Nephron progenitor cell (in vitro differentiated cells): ENCODE data around the gene GYPC.

ENCODE experiments used
- DNase-seq: peaks from one replicate; pipeline ENCODE4 v3.0.0; 2021
- H3K27ac Mint-ChIP-seq: 2 replicates; pipeline ENCODE4 v1.8.0; 2021; ENCODE audit warnings: mild to moderate bottlenecking, moderate library complexity, mixed read lengths
- H3K27me3 Mint-ChIP-seq: 2 replicates; pipeline ENCODE4 v1.8.0; 2021; ENCODE audit warnings: mild to moderate bottlenecking, low read depth, mixed read lengths; ENCODE audit not compliant: poor library complexity
- H3K36me3 Mint-ChIP-seq: 2 replicates; pipeline ENCODE4 v1.8.0; 2021; ENCODE audit warnings: low read depth, mixed read lengths
- H3K4me1 Mint-ChIP-seq: 2 replicates; pipeline ENCODE4 v1.8.0; 2021; ENCODE audit warnings: mixed read lengths
- H3K4me3 Mint-ChIP-seq: 2 replicates; pipeline ENCODE4 v1.8.0; 2021; ENCODE audit warnings: mild to moderate bottlenecking, moderate library complexity, mixed read lengths
- H3K9me3 Mint-ChIP-seq: 2 replicates; pipeline ENCODE4 v1.8.0; 2021; ENCODE audit warnings: mild to moderate bottlenecking, moderate library complexity, mixed read lengths
- TF ChIP-seq, protein P1 (sequence below): fragments of 200-600 bp; sonication (generic); IDR thresholded peaks from 2 replicates; pipeline ENCODE4 v1.5.0; 2021; ENCODE audit warnings: antibody characterized with exemption

The GYPC gene

DNA sequence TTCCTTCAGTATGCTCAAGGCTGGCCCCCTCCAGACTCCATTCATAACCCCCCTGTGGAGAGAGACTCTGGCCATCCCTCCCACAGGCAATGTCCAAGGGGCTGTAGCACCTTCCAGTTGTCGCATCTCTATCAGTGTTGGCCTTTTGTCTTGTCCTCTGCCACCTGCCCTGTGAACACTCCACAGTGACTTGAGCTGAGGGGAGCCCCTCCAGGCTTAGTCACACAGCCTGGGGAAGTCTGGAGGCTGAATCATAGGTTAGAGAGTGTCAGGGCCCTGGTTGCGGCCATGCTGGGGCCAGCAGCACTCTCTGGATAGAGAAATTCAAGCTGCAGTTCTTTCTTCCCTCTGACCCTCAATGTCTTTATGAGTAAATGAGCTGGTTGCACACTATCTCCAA lies 64.7 kb downstream of the GYPC start:
- DNase-seq = no peak
- no peak overlapping the region for H3K27ac Mint-ChIP-seq
- peaks cover 7% of the 10 kb centered on the region for H3K36me3 Mint-ChIP-seq
- H3K4me3 Mint-ChIP-seq = no peak overlapping the region
- peaks cover 22% of the 10 kb centered on the region for H3K9me3 Mint-ChIP-seq
- H3K27me3 Mint-ChIP-seq = peaks cover 8% of the 10 kb centered on the region
- peaks cover 5% of the 10 kb centered on the region for H3K4me1 Mint-ChIP-seq
- TF ChIP-seq, protein P1, sequence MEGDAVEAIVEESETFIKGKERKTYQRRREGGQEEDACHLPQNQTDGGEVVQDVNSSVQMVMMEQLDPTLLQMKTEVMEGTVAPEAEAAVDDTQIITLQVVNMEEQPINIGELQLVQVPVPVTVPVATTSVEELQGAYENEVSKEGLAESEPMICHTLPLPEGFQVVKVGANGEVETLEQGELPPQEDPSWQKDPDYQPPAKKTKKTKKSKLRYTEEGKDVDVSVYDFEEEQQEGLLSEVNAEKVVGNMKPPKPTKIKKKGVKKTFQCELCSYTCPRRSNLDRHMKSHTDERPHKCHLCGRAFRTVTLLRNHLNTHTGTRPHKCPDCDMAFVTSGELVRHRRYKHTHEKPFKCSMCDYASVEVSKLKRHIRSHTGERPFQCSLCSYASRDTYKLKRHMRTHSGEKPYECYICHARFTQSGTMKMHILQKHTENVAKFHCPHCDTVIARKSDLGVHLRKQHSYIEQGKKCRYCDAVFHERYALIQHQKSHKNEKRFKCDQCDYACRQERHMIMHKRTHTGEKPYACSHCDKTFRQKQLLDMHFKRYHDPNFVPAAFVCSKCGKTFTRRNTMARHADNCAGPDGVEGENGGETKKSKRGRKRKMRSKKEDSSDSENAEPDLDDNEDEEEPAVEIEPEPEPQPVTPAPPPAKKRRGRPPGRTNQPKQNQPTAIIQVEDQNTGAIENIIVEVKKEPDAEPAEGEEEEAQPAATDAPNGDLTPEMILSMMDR = no peak

DNA sequence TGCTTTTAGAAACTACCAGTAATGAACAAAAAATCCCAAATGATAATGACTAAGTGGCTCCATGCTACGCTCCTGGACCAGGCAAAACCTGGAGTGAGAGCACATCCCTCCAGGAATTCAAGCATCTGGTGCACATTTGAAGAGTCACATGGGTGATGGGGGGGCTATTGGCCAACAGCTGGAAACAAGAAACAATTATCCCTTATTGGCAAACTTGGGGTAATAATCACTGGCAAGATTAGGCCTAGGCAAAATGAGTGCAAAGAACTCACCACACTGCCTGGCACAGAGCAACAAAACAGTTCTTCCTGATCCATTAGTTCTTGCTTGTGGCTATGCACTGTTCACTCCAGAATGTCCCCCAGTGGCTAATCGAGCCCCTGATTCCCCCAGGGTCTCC lies 66.1 kb downstream of the GYPC start:
- no peak overlapping the region for H3K27ac Mint-ChIP-seq
- H3K4me1 Mint-ChIP-seq = peaks cover 5% of the 10 kb centered on the region
- TF ChIP-seq, protein P1 = no peak
- no peak overlapping the region for H3K4me3 Mint-ChIP-seq
- DNase-seq = no peak
- peaks cover 37% of the 10 kb centered on the region for H3K9me3 Mint-ChIP-seq
- peaks cover 8% of the 10 kb centered on the region for H3K36me3 Mint-ChIP-seq
- H3K27me3 Mint-ChIP-seq = peaks cover 4% of the 10 kb centered on the region

DNA sequence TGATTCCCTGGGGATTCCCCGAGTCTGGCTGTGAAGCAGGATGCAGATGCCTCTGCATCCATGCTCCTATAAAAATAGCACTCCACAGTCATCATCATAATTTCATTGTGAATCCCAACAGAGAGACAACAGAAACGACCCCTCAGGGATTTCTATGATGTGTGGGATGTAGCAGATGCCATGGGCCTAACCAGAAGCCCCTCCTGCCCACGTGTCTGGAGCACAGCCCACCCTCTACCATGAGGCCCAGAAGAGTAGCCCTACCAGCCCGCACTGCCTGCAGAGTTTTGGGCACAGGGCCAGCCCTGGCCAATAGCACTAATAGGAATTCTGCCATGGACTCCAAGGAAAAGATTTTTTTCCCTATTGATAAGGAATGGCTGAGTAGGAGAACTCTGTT lies 66.6 kb downstream of the GYPC start:
- no peak overlapping the region for H3K4me3 Mint-ChIP-seq
- DNase-seq = no peak
- H3K4me1 Mint-ChIP-seq = peaks cover 5% of the 10 kb centered on the region
- no peak overlapping the region for H3K27ac Mint-ChIP-seq
- H3K9me3 Mint-ChIP-seq = peaks cover 39% of the 10 kb centered on the region
- TF ChIP-seq, protein P1 = no peak
- H3K36me3 Mint-ChIP-seq = peaks cover 8% of the 10 kb centered on the region
- peaks cover 4% of the 10 kb centered on the region for H3K27me3 Mint-ChIP-seq

DNA sequence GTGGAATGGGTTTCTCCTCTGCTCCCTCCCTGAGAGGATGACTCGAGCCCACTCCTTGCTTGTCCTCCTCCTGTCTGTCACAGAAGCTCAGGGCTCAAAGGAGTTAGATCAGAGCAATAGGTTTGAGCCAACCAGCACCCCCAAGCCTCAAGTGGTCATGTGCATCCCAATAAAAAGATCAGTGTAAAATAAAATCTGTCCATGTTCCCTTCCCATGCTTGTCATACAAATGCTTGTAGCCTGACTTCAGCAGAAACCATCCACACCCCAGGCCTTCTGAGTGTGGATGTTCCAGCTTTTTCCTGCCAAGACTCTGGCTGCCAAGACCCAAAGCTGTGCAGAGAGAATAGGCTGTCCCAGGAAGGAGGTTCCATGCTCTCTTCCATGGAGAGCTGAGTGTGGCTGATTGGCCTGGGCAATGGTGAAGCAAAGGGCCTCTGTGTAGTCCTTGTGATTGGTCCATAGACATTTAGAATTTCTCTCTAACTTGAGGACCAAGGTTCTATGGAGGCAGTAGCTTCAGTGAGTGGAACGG lies 67.4 kb downstream of the GYPC start:
- peaks cover 8% of the 10 kb centered on the region for H3K36me3 Mint-ChIP-seq
- no peaks in the 10 kb centered on the region for H3K4me1 Mint-ChIP-seq
- no peak overlapping the region for H3K27ac Mint-ChIP-seq
- TF ChIP-seq, protein P1 = no peak
- H3K9me3 Mint-ChIP-seq = peaks cover 39% of the 10 kb centered on the region
- peaks cover 4% of the 10 kb centered on the region for H3K27me3 Mint-ChIP-seq
- DNase-seq = no peak
- no peak overlapping the region for H3K4me3 Mint-ChIP-seq

DNA sequence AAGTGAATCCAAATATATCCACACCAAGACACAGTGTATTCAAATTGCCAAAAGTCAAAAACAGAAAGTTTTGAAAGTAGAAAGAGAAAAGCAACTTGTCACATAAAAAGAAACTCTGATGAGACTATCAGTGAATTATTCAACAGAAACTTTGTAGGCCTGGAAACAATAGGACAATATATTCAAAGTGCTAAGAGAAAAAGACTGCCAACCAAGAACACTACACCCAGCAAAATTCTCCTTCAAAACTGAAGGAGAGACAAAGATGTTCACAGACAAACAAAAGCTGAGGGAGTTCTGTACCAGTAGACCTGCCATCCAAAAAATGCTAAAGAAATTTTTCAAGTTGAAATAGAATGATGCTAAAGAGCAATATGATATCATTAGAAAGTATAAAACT lies 69.6 kb downstream of the GYPC start:
- Mint-ChIP-seq H3K4me3 (no peak overlapping the region), H3K36me3 (peaks cover 8% of the 10 kb centered on the region), H3K27me3 (peaks cover 4% of the 10 kb centered on the region), H3K9me3 (peaks cover 39% of the 10 kb centered on the region), H3K4me1 (no peaks in the 10 kb centered on the region), H3K27ac (no peak overlapping the region)
- TF ChIP-seq, protein P1 = no peak
- no peak for DNase-seq

DNA sequence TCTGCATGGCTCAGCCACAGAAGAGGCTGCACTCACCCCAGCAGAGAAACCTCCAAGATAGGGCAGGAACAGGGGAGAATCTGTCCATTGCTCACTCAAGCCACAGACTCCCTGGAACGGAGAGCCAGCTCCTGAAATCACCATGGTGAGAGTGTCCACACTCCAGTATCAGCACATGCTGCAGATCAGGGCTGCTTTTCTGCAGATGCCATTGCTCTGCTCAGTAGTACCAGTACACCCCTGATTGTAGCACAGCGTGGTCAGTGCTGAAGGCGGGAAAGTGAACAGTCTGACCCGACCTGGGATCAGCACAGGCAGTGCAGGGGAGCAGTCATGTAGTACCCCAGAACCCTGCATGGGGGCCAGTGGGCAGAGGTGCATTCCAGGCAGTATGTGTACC lies 73.9 kb downstream of the GYPC start:
- Mint-ChIP-seq H3K27ac (no peak overlapping the region), H3K4me3 (no peak overlapping the region), H3K27me3 (peaks cover 6% of the 10 kb centered on the region), H3K4me1 (no peaks in the 10 kb centered on the region), H3K9me3 (peaks cover 25% of the 10 kb centered on the region), H3K36me3 (peaks cover 8% of the 10 kb centered on the region)
- TF ChIP-seq, protein P1 = no peak
- DNase-seq = no peak
